Erythroblast (primary cell): Measurements from ENCODE around the gene OR1F1.

ENCODE experiments used
- GATA1 ChIP-seq: IDR thresholded peaks from 2 replicates; pipeline ENCODE4 v1.6.1; 2011; ENCODE audit warnings: low read depth, mild to moderate bottlenecking, control low read depth, low read length, moderate library complexity
- POLR2A ChIP-seq: IDR thresholded peaks from 2 replicates; pipeline ENCODE4 v1.6.1; 2011; ENCODE audit warnings: mild to moderate bottlenecking, low read length

- no peak for TF ChIP-seq POLR2A
- TF ChIP-seq GATA1 = no peak
Observed at GRCh38 chr16:3152277-3152990, 35.6 kb upstream of the OR1F1 start.
